Ovary (tissue), 3 donors: ENCODE measurements around the gene OR10J1.

Experiments used
- POLR2A ChIP-seq: fragments of 450-650 bp; IDR thresholded peaks from one replicate; pipeline ENCODE4 v1.6.1; 2017; ENCODE audit warnings: antibody characterized with exemption, mild to moderate bottlenecking, moderate library complexity
- TF ChIP-seq, protein P1 (sequence below), 3 donors: fragments of 450-650 bp in 2 of 3; fragments of 200-600 bp in 1 of 3; IDR thresholded peaks; one replicate each; pipeline versions ENCODE4 v1.5.1 to v1.8.0; 2016 to 2022; ENCODE audit warnings: antibody characterized with exemption in 3 of 3, mild to moderate bottlenecking in 1 of 3
- donor health status: DM: no; HTN: no; CAD: no.

DNA sequence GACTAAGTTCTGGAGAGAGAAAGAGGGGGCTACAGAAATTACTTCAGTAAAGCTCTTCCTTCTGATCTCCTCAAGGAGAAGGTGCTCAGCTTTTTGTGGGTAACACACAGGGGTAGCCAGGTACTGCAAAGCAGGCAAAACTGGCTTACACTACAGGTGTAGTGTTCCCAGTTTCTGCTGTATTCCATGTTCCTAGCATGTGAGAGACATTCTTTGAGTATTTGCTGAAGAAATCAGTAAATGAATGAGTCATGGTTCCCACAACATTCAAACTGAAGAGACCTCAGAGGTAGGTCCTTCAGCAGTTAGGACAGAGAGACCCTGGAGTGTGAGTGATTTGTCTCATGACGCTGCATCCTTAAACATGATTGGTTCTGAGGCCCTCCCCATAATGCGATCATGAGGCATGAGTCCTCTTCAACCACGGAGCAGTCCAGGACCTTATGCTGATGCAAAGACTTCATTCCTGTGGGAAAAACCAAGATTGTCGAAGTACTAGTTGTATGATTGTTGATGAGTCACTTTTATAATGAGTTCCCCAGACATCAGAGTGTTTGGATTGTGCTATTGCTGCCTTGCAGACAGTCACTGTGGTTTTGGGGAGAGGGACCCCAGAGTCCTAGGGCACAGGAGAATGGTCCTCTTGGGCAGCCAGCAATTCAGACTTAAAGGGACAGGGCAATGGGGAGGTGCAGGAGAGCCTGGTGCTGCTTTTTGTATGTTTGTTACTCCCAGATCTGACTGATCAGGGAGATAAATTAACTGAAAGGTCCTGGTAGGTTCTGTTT, 10.3 kb upstream of the OR10J1 start:
- TF ChIP-seq, protein P1, sequence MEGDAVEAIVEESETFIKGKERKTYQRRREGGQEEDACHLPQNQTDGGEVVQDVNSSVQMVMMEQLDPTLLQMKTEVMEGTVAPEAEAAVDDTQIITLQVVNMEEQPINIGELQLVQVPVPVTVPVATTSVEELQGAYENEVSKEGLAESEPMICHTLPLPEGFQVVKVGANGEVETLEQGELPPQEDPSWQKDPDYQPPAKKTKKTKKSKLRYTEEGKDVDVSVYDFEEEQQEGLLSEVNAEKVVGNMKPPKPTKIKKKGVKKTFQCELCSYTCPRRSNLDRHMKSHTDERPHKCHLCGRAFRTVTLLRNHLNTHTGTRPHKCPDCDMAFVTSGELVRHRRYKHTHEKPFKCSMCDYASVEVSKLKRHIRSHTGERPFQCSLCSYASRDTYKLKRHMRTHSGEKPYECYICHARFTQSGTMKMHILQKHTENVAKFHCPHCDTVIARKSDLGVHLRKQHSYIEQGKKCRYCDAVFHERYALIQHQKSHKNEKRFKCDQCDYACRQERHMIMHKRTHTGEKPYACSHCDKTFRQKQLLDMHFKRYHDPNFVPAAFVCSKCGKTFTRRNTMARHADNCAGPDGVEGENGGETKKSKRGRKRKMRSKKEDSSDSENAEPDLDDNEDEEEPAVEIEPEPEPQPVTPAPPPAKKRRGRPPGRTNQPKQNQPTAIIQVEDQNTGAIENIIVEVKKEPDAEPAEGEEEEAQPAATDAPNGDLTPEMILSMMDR (IDR thresholded peaks at IDR 0.05): no peak
- no peak for TF ChIP-seq POLR2A
